ENCODE results near the gene MPHOSPH9.

MPHOSPH9 gene

GRCh38 chr12:123104809-123105208, 128.1 kb downstream of the MPHOSPH9 start:
- H3K36me3 ChIP-seq (ENCODE audit: control insufficient read depth in 1 of 2, insufficient read depth in 2 of 2, low read length in 2 of 2) = peaks cover 3 to 15% of the 10 kb centered on the region in 2 donors
- H3K4me1 ChIP-seq (ENCODE audit: control insufficient read depth in 1 of 2, insufficient read depth in 2 of 2, low read length in 2 of 2) = peaks cover 14 to 15% of the 10 kb centered on the region in 2 donors
- no peaks in the 10 kb centered on the region for H3K9me3 ChIP-seq (ENCODE audit: control insufficient read depth in 1 of 2, low read length in 2 of 2)
- H3K27me3 ChIP-seq (ENCODE audit: control insufficient read depth in 1 of 2, insufficient read depth in 2 of 2, low read length in 2 of 2) = no peaks in the 10 kb centered on the region
- no peak overlapping the region for H3K27ac ChIP-seq (ENCODE audit: low read depth, low read length)
- no peak overlapping the region for H3K9ac ChIP-seq (ENCODE audit: low read depth in 1 of 2, low read length in 2 of 2)
- no peak overlapping the region for H3K4me3 ChIP-seq (ENCODE audit: low read depth in 1 of 2, low read length in 2 of 2)
